ENCODE measurements around the gene TNFSF15. TPM values are rescaled to one million over a fixed set of nuclear protein-coding genes. Genes with fewer than 3 reads are reported as not detected.

Gene TNFSF15
- total RNA-seq, 1 experiment from 2014 or later: not detected

GRCh38 chr9:114820776-114821501 is 15.1 kb upstream of the TNFSF15 start:
- no peak overlapping the region for H4K91ac ChIP-seq (ENCODE audit: insufficient read length, low read depth, low read length)
- no peak overlapping the region for H3K4ac ChIP-seq (ENCODE audit: low read depth, low read length)
- Mint-ChIP-seq H3K9me3 (no peaks in the 10 kb centered on the region), H3K27ac (no peak overlapping the region), H3K4me1 (no peaks in the 10 kb centered on the region), H3K36me3 (ENCODE audit: insufficient read depth in 1 of 3, low read depth in 3 of 3) (no peaks in the 10 kb centered on the region), H3K4me3 (no peak overlapping the region), H3K27me3 (ENCODE audit: low read depth) (peaks cover 38% of the 10 kb centered on the region)
- no peak overlapping the region for H2BK12ac ChIP-seq (ENCODE audit: insufficient read length, low read depth, low read length)
- H3K56ac ChIP-seq (ENCODE audit: insufficient read length, low read depth, low read length): no peak overlapping the region
- no CpG with 5 or more reads among the region's 8 CpGs for WGBS (ENCODE audit: extremely low coverage, insufficient read length, low lambda C conversion rate)
- no peak overlapping the region for H3T11ph ChIP-seq (ENCODE audit: low read length)
- no peak overlapping the region for H3K9ac ChIP-seq (ENCODE audit: extremely low read depth, insufficient read length, low read length)
- no peak overlapping the region for H2AFZ ChIP-seq (ENCODE audit: low read length)
- no peaks in the 10 kb centered on the region for H3K79me1 ChIP-seq (ENCODE audit: insufficient read depth, low read depth, low read length, poor library complexity, severe bottlenecking)
- H3K23ac ChIP-seq (ENCODE audit: insufficient read length, low read depth, low read length): no peak overlapping the region
- H3K27ac ChIP-seq (ENCODE audit: insufficient read length, low read depth, low read length): no peak overlapping the region
- no peak overlapping the region for H4K8ac ChIP-seq (replicated peaks; ENCODE audit: insufficient read length, low read depth, low read length)
- DNase-seq: no peak
- no peak overlapping the region for H4K5ac ChIP-seq (ENCODE audit: insufficient read length, low read depth, low read length)
- H3K4me1 ChIP-seq (ENCODE audit: insufficient read depth, low read length): no peaks in the 10 kb centered on the region
- H3K27me3 ChIP-seq (ENCODE audit: insufficient read depth, low read length): no peaks in the 10 kb centered on the region; the same call in none of the 2 replicates
- no peak for TF ChIP-seq CTCF (conservative IDR thresholded peaks at IDR 0.05)
- H2BK120ac ChIP-seq (ENCODE audit: low read depth, low read length, poor library complexity, severe bottlenecking): no peak overlapping the region
- H2AK5ac ChIP-seq (ENCODE audit: insufficient read length, low read length): no peak overlapping the region
- no peak overlapping the region for H2BK20ac ChIP-seq (ENCODE audit: low read depth, low read length, poor library complexity, severe bottlenecking)
- H2BK5ac ChIP-seq (ENCODE audit: insufficient read length, low read length): no peak overlapping the region
- no peak overlapping the region for H2BK15ac ChIP-seq (ENCODE audit: low read depth, low read length)
- no peak overlapping the region for H3K14ac ChIP-seq (ENCODE audit: insufficient read depth, low read length)
- no peaks in the 10 kb centered on the region for H3K23me2 ChIP-seq (ENCODE audit: insufficient read length, low read depth, low read length, poor library complexity, severe bottlenecking)
- H3K79me2 ChIP-seq (ENCODE audit: insufficient read depth, low read length): no peaks in the 10 kb centered on the region
- H3K4me2 ChIP-seq (ENCODE audit: insufficient read depth, insufficient read length, low read length): no peak overlapping the region
- H3K9me3 ChIP-seq (ENCODE audit: control insufficient read depth, low read depth, low read length): no peaks in the 10 kb centered on the region
- no peaks in the 10 kb centered on the region for H4K20me1 ChIP-seq (ENCODE audit: control insufficient read depth, insufficient read depth, insufficient read length)
- H3K18ac ChIP-seq (ENCODE audit: insufficient read length, low read depth, low read length): no peak overlapping the region
